CD4-positive, alpha-beta T cell treated with Interferon gamma for 1 hour (primary cell): Measurements from ENCODE around the gene CDKN2B.

Source experiments
- DNase-seq: peaks from one replicate; pipeline ENCODE4 v3.0.0-alpha.2; 2020

Gene CDKN2B

DNA sequence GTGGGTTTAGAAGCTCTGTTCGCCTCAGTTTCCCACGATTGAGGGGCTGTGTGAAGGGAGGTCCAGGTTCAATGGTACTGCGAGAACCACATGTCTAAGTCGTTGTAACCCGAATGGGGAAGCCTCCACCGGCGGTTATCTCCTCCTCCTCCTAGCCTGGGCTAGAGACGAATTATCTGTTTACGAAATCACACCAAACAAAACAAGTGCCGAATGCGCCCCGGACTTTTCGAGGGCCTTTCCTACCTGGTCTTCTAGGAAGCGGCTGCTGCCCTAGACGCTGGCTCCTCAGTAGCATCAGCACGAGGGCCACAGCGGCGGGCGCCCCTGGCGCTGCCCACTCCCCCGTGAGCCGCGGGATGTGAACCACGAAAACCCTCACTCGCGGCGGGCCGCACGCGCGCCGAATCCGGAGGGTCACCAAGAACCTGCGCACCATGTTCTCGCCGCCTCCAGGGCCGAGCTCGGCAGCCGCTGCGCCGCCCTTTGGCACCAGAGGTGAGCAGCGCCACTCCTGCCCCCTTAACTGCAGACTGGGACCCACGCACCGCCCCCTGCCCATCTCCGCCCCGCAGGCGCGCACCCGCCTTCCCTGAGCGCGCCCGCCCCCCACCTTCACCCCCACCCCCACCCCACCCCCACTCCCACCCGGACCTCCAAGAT lies 15.1 kb downstream of the CDKN2B start, which contains the start of gene CDKN2A:
Gene CDKN2A (minus strand): TSS at position 500 of the 663 bp plus-strand sequence.
- DNase-seq: peak; percentile 57

GRCh38 chr9:21993007-21993406 lies 16.1 kb downstream of the CDKN2B start:
- DNase-seq: no peak

DNA sequence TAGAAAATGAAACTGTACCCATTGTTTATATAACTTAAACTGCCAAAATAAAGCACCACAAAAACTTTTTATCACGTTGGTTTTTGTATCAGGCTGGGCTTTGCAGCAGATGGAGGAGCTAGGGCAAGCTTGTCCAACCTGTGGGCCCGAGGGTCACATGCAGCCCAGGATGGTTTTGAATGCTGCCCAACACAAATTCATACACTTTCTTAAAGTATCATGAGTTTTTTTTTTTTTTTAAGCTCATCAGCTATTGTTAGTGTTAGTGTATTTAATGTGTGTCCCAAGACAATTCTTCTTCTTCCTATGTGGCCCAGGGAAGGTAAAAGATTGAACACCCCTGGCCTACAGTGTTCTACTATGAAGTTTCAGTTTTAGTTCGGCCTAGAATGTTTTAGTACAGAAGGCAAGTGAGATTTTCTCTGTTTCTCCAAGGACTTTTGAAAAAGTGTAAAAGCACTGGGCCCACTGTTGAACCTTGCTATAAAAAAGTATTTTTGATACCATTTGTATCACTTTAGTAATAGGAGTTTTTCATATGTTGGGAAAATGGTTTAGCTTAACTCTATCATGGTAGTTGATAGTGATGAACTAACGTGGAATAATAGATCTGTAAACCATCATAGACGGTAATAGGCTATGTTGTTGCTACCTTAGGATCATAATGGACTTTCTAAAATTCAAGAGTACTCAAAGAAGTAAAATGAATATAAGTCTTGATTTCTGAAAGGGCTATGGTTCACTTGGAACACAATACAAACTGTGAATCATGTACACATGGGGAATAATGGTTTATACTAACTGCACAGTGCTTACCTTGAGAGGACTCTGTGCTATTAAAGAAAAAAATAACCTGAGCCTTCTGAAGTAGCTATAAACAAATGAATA lies 17.8 kb downstream of the CDKN2B start:
- no peak for DNase-seq

- no peak for DNase-seq
Measured at GRCh38 chr9:21989440-21990189, 19.5 kb downstream of the CDKN2B start.

DNA sequence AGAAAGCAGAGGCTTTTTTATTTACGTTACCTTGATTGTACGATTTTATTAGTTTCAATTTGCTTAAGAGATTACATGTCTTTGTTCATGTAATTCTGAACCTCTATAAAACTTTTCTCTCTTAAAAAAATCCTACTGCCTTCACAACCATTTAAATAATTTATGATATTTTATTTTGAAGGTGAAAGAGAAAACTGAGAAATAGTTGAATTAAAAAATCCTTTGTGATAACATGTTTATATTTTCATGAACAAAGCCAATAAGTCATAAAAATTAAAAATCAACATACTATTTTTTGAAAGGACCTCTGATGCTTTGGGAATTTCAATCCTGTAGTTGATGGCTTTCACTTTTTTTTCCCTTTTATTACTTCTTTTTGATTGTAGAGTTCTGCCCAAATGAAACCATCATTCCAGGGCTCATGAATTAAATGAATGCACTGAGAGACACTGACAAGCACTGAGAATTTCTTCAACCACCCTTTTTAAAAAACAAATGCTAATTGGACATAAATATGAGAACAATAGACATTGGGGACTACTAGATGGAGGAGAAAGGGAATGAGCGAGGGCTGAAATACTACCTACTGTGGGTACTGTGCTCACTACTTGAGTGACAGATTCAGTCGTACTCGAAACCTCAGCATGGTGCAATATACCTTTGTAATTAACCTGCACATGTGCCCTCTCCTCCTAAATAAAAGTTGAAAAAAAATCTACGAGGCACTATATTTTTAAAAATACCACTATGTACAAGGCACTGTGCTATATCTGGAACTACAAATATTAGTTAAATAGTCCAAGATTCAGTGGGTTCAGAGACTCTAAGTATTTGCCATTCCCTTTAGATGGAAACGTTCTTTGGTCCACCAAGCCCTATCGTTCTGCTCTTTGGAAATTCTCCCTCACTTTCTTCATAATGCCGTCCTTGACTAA lies 20.8 kb downstream of the CDKN2B start:
- no peak for DNase-seq

- no peak for DNase-seq
Measured at GRCh38 chr9:21985964-21986667, 23.0 kb downstream of the CDKN2B start.

- DNase-seq: no peak
Measured at GRCh38 chr9:21984101-21984500, 25.0 kb downstream of the CDKN2B start.

DNA sequence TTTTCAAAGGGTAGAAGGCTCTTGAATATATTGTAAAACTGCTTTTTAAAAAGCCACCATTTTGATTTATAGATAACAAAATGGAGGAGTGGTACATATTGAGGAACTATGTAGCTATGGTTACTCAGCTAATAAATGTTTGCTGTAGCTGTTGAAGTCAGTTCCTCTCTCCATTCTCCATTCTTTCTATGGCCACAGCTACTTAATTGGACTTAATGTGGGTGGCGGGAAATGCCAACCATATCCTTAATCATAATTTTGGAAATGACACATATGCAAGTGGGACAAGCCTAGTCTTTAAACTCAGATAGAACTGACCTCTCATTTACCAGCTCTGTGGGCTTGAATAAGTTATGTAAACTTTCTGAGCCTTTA lies 25.6 kb downstream of the CDKN2B start:
- DNase-seq: no peak

DNA sequence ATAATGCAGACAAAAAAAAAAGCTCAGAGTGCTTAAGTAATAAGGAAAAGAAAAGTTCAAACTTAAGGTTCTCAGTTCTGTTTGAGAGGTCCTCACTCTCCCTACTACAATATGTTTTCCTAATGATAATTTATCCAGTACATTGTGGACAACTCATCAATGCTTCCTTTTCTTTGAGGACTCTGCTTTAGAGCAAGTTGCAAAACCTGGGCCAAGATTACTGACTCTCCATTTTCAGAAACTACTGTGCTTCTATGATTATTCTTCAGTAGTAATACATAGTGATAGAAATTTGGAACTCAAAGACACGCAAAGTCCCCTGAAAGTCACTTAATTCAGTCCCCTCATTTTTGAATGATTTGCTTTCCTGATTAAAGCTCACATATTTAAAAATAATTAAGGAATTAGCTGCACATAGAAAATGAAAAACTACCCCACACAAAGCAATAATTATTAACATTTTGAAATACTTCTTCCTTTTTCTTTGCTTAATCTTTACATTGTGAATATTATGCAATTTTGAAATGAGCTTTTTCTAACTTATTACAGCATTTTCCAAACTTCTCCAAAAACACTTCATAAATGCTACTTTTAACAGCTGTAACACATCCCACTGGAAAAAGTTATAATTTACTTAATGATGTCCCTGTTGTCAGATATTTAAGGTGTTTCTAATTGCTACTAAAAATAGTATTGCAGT lies 26.1 kb downstream of the CDKN2B start:
- DNase-seq: no peak

DNA sequence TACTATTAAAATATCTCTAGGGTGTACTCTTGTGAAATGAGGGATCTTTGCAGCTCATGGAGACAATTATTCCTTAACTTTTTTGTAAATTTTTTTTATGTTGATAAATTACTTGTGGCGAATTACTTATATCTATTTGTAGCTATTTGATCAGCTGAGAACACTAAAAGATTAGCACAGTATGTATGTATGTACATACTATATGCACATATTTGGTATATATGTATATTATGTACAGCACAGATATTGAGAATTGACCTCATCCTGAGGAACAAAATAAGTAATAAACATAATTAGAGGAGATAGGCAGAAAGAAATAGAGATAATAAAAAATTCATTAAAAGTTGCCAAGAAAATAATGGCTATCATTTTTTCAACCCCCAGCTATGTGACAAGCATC lies 26.7 kb downstream of the CDKN2B start:
- no peak for DNase-seq

- no peak for DNase-seq
Measured at GRCh38 chr9:21976334-21976875, 32.7 kb downstream of the CDKN2B start.

GRCh38 chr9:21974722-21975409 lies 34.2 kb downstream of the CDKN2B start:
- no peak for DNase-seq

DNA sequence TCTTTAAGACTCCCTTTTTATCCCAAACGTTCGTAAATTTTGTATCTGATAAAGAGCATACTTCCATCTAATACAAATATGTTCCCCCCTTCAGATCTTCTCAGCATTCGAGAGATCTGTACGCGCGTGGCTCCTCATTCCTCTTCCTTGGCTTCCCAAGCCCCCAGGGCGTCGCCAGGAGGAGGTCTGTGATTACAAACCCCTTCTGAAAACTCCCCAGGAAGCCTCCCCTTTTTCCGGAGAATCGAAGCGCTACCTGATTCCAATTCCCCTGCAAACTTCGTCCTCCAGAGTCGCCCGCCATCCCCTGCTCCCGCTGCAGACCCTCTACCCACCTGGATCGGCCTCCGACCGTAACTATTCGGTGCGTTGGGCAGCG lies 34.8 kb downstream of the CDKN2B start:
- DNase-seq: no peak

GRCh38 chr9:21972361-21972760 lies 36.7 kb downstream of the CDKN2B start:
- DNase-seq: no peak

DNA sequence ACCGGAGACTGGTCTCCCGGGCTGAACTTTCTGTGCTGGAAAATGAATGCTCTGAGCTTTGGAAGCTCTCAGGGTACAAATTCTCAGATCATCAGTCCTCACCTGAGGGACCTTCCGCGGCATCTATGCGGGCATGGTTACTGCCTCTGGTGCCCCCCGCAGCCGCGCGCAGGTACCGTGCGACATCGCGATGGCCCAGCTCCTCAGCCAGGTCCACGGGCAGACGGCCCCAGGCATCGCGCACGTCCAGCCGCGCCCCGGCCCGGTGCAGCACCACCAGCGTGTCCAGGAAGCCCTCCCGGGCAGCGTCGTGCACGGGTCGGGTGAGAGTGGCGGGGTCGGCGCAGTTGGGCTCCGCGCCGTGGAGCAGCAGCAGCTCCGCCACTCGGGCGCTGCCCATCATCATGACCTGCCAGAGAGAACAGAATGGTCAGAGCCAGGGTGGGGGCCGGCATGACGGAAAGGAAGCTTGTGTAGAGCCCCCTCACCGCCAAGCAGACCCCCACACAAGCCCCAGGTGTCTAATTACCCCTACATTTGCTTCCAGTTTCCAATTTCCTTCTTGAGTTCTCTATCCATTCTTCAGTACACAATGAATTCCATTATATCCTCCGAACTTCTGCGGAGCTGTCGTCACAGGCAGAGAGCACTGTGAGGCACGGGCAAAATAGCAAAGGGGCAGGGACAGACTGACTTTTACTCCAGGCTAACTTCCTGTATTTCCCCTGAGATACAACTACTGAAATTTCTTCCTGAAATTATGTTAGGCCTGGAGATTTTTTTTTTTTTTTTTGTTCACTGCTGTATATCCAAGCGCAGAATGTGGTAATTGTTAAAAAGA lies 38.1 kb downstream of the CDKN2B start:
- DNase-seq: no peak

DNA sequence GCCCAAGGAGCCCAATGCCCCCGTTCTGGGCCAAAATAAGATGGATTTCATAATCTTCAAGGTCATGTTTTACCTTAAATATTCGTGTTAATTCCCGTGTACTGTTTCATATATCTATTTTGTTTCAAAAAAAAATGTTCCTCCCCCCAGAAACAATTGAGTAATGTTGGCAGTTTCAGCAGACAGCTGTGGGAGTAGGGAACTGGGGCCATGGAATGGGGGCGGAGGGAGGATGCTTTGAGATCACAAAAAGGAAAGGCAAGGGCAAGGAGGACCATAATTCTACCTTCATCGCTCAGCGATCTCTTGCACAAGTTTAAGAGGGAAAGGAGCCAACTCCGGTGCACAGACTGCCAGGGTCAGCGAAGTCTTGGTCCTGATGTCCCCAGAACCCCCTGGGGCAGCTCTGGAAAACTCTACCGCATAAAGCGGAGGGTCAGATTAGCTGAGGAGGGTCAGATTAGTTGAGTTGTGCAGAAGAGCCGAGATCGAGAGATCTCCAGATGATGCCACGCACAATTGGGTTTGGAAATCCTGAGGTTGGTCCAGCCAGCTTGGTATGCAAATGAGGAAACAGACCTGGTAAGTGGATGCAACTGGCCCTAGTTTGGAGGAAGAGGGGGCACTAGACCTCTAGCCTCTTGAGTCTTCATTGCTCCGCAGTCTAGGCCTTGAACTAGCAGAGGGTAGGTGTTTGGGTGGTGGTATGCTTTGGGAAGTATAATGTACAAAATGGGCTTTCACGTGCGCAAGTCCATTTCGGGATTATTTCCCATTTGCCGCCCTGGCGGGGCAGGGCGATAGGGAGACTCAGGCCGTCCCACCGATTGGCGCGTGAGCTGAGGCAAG lies 38.9 kb downstream of the CDKN2B start:
- no peak for DNase-seq

DNA sequence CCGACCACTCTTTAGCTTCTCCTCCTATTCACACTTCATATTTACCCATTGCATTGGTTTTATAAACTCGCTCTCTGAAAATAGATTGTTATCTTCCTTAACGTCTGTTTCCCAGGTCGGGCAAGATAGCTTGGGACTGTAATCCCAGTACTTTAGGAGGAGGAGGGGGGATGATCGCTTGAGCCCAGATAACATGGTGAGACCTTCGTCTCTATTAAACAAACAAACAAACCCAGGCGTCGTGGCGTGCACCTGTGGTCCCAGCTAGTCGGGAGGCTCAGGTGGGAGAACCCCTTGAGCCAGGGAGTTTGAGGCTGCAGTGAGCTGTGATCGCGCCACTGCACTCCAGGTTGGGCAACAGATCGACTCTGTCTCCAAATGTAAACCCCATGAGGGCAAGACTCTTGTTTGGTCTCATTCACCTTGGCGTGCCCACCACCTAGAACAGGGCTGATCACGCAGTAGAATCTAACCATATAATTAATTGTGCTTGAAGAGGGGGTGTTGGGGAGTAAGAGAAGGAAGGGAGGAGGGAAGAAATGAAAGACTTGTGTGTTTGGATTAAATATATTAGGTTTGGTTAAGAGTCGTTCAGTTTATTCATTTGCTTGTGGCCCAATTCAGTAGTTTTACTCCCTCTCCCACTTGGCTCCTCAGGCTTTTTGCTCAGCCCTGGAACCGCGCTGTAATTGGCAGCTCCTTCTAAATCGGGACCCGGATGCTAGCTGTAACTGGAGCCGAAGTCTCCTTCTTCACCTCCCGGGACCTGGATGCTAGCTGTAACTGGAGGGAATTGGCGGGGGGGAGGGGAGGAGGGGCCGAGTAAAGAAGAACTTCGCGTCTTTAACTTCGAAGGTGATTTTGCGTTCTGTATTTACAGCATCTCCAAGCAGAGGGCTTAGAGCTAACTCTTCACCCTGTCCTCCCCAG lies 39.8 kb downstream of the CDKN2B start:
- DNase-seq: no peak
